ENCODE measurements around the gene DNAAF2. TPM values are rescaled to one million over a fixed set of nuclear protein-coding genes. Genes with fewer than 3 reads are reported as not detected.
"Not testable (repeated sequence)": the region's sequence is repeated elsewhere in the genome, so short reads cannot be mapped to it uniquely, and the experiment has no call there.

Gene DNAAF2
- total RNA-seq, 1 experiment from 2014 or later, result 11.7 TPM

GRCh38 chr14:49622022-49622607 lies 12.9 kb downstream of the DNAAF2 start:
- DNase-seq (ENCODE audit: low read depth), result no peak

GRCh38 chr14:49621114-49621881 lies 13.7 kb downstream of the DNAAF2 start:
- DNase-seq (ENCODE audit: low read depth), result peak; percentile 69

GRCh38 chr14:49620182-49621113 lies 14.6 kb downstream of the DNAAF2 start, which contains the start of the genes MGAT2 and RPL36AL:
Gene MGAT2, plus strand, starts transcription at chr14:49620799. Its CDS starts 470 bp downstream, at chr14:49621269.
Gene RPL36AL, minus strand, starts transcription at chr14:49620626. Its CDS starts 1,522 bp downstream, at chr14:49619104.
- DNase-seq (ENCODE audit: low read depth), result peak; percentile 98

- no peak for DNase-seq (ENCODE audit: low read depth)
Measured at GRCh38 chr14:49619730-49620129, 15.3 kb downstream of the DNAAF2 start.

- not testable (repeated sequence) for DNase-seq (ENCODE audit: low read depth)
Measured at GRCh38 chr14:49619273-49619672, 15.8 kb downstream of the DNAAF2 start.

GRCh38 chr14:49617852-49618519 lies 17.1 kb downstream of the DNAAF2 start:
- DNase-seq (ENCODE audit: low read depth), result no peak

GRCh38 chr14:49615776-49616175 lies 19.3 kb downstream of the DNAAF2 start:
- no peak for DNase-seq (ENCODE audit: low read depth)

- DNase-seq (ENCODE audit: low read depth), result no peak
Measured at GRCh38 chr14:49614196-49614595, 20.8 kb downstream of the DNAAF2 start.

- DNase-seq (ENCODE audit: low read depth), result no peak
Measured at GRCh38 chr14:49612671-49613070, 22.4 kb downstream of the DNAAF2 start.

- no peak for DNase-seq (ENCODE audit: low read depth)
Measured at GRCh38 chr14:49612251-49612650, 22.8 kb downstream of the DNAAF2 start.

GRCh38 chr14:49607583-49607982 lies 27.5 kb downstream of the DNAAF2 start:
- DNase-seq (ENCODE audit: low read depth), result no peak

GRCh38 chr14:49598485-49599300 lies 36.4 kb downstream of the DNAAF2 start, which contains the start of gene LRR1:
Gene LRR1, plus strand, starts transcription at chr14:49598940. Its CDS starts 81 bp downstream, at chr14:49599021.
- peak; percentile 85 for DNase-seq (ENCODE audit: low read depth)

GRCh38 chr14:49598189-49598484 lies 36.9 kb downstream of the DNAAF2 start:
- no peak for DNase-seq (ENCODE audit: low read depth)

GRCh38 chr14:49594347-49595091 lies 40.5 kb downstream of the DNAAF2 start:
- peak; percentile 28 for DNase-seq (ENCODE audit: low read depth)

GRCh38 chr14:49593016-49593415 lies 42.0 kb downstream of the DNAAF2 start:
- peak; percentile 18 for DNase-seq (ENCODE audit: low read depth)

GRCh38 chr14:49589387-49589786 lies 45.7 kb downstream of the DNAAF2 start:
- DNase-seq (ENCODE audit: low read depth), result no peak

- peak; percentile 67 for DNase-seq (ENCODE audit: low read depth)
Measured at GRCh38 chr14:49586673-49587460, 48.2 kb downstream of the DNAAF2 start.

- DNase-seq (ENCODE audit: low read depth), result peak; percentile 98
Measured at GRCh38 chr14:49585803-49586672, 49.0 kb downstream of the DNAAF2 start, which contains the start of gene RPS29. Gene RPS29, minus strand, starts transcription at chr14:49586380. Its CDS starts 34 bp downstream, at chr14:49586346.
